GM18519 (cell line): Measurements from ENCODE around the gene ZNF205.
"Not testable (repeated sequence)": the region's sequence is repeated elsewhere in the genome, so short reads cannot be mapped to it uniquely, and the experiment has no call there.

ENCODE experiments used
- ATAC-seq: cut with Tn5 transposase; IDR thresholded peaks from one replicate; pipeline ENCODE4 v1.9.1; 2021; ENCODE audit warnings: mild to moderate bottlenecking, moderate library complexity; ENCODE audit not compliant: unreplicated experiment, low FRiP score

Gene ZNF205

DNA sequence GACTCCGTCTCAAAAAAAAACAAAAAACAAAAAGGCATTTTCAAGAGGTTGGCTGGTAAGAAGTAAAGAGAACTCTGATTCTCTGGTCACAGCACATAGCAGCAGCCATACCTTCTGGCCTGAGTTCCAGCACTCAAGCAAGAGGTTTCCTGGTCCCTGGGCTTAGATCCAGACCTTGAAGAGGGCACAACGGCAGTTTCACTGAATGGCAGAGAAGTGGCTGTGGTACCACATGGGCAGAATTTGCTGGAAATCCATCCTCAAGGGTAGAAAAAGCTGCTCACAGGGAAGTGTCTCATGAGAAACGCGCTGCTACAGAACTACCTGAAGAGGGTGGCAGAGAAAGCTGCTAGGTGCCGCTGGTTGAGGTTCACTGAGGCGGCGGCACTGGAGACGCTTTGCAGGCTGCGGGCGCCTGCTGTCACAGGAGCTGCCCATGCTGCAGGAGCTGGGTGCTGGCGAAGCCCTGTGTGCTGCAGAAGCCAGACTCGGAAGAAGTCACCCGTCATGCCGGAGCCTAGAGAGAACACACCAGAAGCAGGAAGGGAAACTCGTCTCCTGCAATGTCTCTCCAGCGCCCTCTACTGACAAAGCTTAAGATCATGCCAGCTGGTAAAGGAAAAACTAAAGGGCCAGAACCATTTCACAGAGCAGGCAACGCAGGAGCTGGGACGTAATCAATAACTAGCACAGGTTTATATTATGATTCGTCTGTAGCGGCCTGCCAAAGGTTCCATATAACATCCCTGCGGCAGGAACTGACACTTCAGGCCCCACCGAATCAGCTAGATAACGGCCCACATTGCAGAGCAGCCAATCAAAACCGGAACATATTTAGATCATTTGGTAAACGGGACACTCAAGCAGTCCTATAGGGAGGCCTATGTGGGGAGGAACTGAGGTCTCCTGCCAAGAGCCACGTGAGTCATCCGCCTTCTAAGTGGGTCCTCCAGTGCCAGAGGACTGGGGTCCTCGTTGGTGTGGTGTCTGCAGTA lies 17.0 kb downstream of the ZNF205 start:
- ATAC-seq = no peak

DNA sequence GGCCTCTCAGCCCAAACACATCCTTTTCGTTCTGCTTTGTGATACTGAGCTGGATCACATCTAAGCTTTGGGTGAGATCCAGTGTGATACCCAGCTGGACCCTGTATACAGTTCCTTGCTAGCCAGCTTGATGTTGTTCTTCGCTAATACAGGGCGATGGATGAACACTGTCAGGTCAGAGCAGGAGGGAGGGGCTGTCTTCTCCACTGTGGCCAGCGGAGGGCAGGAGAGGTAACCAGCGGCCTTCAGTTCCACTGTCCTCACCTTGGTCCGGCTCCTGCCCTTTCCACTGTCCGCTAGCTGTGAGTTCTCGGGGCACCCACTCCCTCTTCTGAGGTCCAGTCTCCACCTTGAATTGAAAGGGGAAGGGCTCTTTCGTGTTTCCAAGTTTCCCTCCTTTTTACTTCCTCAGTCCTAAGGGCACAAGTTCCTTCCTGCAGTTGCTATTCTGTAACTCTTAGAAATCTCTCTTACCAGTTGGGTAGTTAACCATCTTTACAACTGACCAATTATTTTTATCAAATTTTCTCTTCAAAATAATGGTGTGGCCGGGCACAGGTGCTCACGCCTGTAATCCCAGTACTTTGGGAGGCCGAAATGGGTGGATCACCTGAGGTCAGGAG lies 19.5 kb downstream of the ZNF205 start:
- ATAC-seq = no peak

DNA sequence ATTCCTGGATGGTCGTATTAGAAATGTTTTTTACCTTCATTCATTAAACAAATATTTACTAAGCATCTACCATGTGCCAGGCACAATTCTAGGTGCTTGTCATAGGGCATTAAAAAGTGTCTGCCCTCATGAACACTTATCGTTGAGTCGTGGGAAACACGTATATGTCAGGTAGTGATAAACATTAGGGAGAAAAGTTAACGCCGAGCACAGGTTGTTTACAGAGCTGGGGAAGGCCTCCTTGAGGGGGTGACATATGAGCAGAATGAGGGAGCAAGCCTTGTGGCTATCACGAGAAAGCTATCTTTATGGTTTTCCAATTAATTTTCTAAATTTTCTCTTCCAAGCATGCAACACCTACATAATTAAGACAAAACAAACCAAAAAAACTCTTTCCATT lies 21.5 kb downstream of the ZNF205 start:
- no peak for ATAC-seq

DNA sequence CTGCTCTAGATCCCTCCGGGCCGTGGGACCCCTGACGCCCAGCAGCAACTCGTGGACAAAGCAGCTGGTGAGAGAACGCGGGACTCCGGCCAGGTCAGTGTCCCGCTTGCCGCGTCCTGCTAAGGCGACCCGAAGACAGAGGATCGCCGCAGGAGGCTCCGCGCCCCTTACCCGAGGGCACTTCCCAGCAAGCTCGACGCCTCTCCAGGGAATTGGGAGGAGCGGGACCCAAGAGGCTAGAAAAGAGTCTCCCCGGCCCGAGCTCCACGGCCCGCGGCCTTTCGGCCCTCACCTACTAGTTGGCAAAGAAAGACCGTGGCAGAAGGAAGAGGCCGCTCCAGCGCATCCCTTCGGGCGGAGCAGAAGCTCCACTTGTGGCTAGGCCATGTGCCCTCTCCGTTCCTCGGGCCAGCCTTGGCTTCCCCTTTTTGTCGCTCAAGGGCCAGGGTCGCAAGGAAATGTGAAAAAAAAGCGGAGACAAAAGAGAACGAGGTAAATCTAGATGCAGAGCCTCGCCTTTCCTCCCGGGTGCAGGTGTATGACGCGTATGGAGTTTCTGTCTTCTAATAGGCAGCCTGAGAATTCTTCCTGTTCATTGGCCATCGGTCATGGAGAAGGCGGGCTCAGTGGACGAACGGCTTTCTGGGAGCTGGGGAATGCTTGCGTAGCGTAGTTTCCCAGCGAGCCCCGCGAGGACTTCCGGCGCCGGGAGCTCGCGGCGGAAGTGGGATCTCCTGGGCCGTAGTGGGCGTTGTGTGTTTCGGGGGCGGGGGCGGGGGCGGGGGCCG lies 22.1 kb downstream of the ZNF205 start, which contains the start of gene ZNF213:
ZNF213 (plus strand) TSS at position 692 of the 788 bp plus-strand sequence. CDS start 2,252 bp downstream, outside the sequence.
- ATAC-seq = peak; percentile 77

DNA sequence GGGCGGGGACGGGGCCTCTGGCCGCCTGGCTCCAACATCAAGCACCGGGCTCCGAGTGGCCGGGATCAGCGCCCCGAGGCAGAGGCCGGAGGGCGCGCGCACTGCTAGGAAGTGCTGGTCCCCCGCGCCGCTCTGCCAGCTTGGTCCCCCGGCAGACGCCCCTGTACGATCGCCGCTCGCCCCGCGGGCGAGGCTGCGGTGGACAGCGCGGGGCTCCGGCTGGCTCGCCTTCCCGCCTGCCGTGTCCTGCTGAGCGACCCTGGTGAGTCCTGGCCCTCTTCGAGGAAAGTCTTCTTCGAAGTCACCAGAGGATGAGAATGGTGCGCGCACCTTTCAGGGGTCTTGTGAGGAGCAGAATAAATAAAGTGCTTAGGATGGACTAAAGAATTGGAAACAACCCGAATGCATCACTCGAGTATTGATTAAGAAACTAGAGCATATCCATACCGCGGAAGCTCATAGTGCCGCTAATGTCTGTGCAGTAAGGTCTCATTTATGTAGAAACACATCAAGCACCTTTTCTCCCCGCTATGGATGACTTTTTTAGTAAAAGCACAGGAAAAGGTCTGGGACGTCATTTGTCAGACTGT lies 22.8 kb downstream of the ZNF205 start:
- ATAC-seq = peak; percentile 18

- no peak for ATAC-seq
These were observed 24.9 kb downstream of the ZNF205 start for GRCh38 chr16:3137267-3137666.

DNA sequence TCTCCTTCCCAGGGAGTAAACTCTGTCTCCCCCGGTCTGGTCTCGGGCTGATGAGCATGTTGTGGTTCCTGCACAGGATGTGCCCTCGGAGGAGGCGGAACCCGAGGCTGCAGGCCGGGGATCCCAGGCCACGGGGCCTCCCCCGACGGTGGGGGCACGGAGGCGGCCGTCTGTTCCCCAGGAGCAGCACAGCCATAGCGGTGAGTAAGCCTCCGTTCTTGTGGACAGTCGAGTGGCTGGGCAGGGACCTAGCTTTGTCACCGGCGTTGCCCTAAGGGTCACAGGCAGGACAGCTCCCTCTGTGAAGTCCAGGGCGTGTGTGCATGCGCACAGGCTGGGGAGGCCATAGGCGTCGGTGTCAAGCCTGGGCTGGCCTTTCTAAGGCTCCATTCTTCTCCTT lies 26.0 kb downstream of the ZNF205 start:
- ATAC-seq = no peak

- ATAC-seq = no peak
These were observed 26.5 kb downstream of the ZNF205 start for GRCh38 chr16:3138823-3139426.

DNA sequence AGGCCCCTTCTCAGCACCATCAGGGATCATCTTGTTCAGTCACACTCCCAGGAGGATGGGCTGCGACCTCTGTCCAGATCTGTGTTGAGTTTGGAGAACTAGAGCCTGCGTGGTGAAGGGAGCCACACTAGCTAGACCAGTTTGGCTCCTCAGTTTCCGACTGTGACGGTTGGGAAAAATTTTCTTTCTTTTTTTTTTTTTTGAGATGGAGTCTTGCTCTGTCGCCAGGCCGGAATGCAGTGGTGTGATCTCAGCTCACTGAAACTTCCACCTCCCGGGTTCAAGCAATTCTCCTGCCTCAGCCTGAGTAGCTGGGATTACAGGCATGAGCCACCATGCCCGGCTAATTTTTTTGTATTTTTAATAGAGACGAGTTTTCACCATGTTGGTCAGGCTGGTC lies 27.2 kb downstream of the ZNF205 start:
- ATAC-seq = not testable (repeated sequence)

GRCh38 chr16:3140603-3141427 lies 28.4 kb downstream of the ZNF205 start:
- ATAC-seq = no peak

GRCh38 chr16:3141781-3142311 lies 29.5 kb downstream of the ZNF205 start:
- ATAC-seq = no peak

GRCh38 chr16:3142327-3142726 lies 29.9 kb downstream of the ZNF205 start:
- no peak for ATAC-seq

GRCh38 chr16:3142770-3143169 lies 30.4 kb downstream of the ZNF205 start:
- ATAC-seq = no peak

DNA sequence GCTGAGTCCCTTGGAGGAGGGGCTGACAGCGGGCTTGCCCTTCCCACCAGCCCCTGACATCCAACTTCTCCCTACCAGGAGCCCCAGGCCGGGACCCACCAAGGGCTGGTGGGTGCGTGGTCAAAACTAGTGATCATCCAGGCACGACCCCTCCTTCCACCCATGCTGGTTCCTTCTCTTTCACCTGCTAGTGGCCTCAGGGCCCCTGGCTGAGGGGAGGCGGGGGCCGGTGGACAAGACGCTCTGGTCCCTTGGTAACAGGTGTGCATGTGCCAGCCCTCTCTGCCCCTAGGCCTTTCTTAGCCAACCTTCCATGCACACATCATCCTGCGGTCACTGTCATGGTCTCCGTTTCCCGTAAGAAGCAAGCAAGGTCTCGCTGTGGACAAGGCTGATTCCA lies 30.8 kb downstream of the ZNF205 start:
- ATAC-seq = no peak

DNA sequence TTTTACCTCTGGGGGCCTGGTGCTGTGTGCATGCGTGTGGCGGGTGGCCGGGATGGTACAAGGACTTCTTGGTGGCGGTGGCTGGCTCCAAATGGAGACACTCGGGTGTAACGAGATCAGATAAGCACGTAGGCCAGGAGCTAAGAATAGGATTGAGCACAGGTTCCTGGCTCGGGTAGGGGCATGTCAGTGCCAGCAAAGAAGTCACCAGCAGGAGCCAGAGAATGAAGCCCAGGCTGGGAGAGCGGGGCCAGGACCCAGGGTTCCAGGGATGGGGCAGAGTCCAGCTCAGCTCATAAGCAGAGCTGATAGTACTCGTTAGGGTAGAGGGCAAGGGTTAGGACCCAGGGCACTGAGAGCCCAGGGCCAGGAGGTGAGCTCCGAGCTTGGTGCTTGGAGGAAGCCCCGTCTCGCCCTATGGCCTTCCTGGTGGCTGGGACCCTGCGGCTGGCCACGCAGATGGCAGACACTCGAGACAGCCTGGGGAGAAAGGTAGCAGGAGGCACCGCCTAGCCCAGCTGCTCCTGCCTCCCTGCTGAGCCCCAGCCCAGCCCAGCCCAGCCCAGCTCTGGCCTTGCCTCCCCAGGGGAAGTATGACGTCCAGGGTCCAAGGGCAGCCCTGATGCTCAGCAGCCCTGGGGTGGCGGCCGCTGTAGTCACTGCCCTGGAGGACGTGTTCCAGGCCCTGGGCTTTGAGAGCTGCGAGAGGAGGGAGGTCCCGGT lies 31.4 kb downstream of the ZNF205 start:
- no peak for ATAC-seq

- ATAC-seq = no peak
These were observed 32.1 kb downstream of the ZNF205 start for GRCh38 chr16:3144321-3144983.

DNA sequence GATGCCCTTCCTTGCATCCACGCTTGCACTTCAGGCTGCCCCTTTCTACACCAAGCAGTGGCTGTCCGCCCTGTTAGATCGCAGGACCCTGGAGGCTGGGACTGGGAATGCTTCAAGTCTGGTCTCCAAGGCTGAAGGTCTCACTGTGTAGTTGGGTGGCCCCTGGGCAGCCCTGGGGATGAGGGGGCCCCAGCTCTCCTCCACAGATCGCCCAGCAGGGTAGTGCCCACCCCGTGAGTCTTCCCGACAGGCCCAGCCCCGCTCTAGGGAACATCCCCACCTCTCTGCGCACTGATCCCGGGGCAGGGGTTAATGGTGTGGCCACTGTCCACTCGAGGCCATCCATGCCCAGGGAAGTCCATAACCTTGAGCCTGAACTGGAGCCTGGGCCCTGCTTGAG lies 32.8 kb downstream of the ZNF205 start:
- no peak for ATAC-seq

DNA sequence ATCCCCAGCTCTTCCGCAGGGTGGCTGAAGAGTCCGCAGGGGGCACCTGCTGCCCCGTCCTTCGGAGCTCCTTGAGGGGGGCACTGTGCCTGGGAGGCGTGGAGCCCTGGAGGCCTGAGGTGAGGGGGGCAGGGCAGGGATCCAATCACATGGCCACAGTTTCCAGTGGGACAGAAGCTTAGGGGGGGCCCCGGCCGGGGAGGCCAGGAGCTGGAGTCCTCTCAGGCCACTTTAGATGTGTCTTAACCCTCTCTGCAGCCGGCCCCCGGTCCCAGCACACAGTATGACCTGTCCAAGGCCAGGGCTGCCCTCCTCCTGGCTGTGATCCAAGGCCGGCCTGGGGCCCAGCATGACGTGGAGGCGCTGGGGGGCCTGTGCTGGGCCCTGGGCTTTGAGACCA lies 33.3 kb downstream of the ZNF205 start:
- ATAC-seq = no peak
